Measurements from ENCODE around the gene PHTF2. TPM values are rescaled to one million over a fixed set of nuclear protein-coding genes. Genes with fewer than 3 reads are reported as not detected.

The PHTF2 gene
- total and polyA plus RNA-seq, 10 of the 15 experiments (the other 5 are each of a cell fraction or from before 2014, with no cell fraction given): 12.9 to 41.8 (median 27.0) TPM

DNA sequence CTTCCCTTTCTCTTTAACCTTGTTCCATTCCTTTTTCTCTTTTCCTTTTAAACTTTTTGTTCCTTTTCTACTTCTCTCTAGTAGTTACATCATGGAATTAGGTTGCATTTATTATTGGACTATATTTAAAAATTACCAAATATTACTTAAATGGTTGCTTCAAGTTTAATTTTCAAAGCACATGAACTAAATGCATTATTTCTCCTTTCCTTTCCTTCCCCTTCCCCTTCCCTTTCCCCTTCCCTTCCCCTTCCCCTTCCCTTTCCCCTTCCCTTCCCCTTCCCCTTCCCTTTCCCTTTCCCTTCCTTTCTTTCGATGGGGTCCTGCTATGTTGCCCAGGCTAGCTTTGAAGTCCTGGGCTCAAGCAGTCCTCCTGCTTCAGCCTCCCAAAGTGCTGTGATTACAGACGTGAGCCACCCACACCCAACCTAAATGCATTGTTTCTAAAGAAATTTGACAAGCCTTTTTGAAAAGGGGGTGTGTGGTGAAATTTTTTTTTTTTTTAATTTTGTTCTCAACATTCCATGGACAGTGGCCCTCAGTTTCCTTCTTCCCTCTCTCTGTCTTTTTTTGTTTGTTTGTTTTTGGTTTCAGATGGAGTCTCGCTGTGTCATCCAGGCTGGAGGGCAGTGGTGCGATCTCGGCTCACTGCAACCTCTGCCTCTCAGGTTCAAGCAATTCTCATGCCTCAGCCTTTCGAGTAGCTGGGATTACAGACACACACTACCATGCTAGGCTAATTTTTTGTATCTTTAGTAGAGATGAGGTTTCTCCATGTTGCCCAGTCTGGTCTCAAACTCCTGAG lies 31.6 kb upstream of the PHTF2 start:
- no peak overlapping the region for H2AFZ ChIP-seq (ENCODE audit: control insufficient read depth, low read depth, low read length)
- BruUV-seq (replicated peaks): no TSS peak
- peaks cover 16% of the 10 kb centered on the region for H3K79me2 ChIP-seq (ENCODE audit: control insufficient read depth, insufficient read depth, low read length)
- H3K9ac ChIP-seq (ENCODE audit: control insufficient read depth, insufficient read depth, low read length): no peak overlapping the region
- intact Hi-C loops (cut with micrococcal nuclease; ENCODE audit: unreplicated experiment) (no loop called here), in situ Hi-C loops (cut with MboI) (no loop called here)
- no peak for ATAC-seq
- SMC1A ChIA-PET (ENCODE audit: uncharacterized antibody, unreplicated experiment): interaction anchor here (0.6 to 2.0 kb wide), 4 partner anchors 10 to 266 kb away, joined by 3 to 6 read pairs (median 4); no protein-coding TSS in a partner anchor
- no peaks in the 10 kb centered on the region for H4K20me1 ChIP-seq (ENCODE audit: control insufficient read depth, insufficient read depth)
- WGBS (ENCODE audit: insufficient coverage, insufficient replicate concordance, low lambda C conversion rate, missing lambda C conversion rate): 89% methylated on average over 5 of the region's 6 CpGs
- H3K4me2 ChIP-seq (ENCODE audit: control insufficient read depth, insufficient read depth): no peak overlapping the region
- POLR2A ChIA-PET: interaction anchor here (0.6 to 0.7 kb wide), 2 partner anchors 131 to 180 kb away, joined by 3 to 7 read pairs; no protein-coding TSS in a partner anchor
- H3K4me1 ChIP-seq (ENCODE audit: control insufficient read depth, insufficient read depth, low read length): no peaks in the 10 kb centered on the region
- H3K27me3 ChIP-seq (replicated peaks in 1 of 2; ENCODE audit: control insufficient read depth in 2 of 2, insufficient read depth in 2 of 2, low read length in 1 of 2): no peaks in the 10 kb centered on the region
- no peak overlapping the region for H3K4me3 ChIP-seq
- H3K27ac ChIP-seq (ENCODE audit: control insufficient read depth, insufficient read depth): no peak overlapping the region
- RAD21 ChIA-PET (ENCODE audit: unreplicated experiment): interaction anchor here (1.1 to 1.4 kb wide), 2 partner anchors 113 to 115 kb away, joined by 3 to 5 read pairs; no protein-coding TSS in a partner anchor
- CTCF ChIA-PET: interaction anchor here (0.8 to 2.3 kb wide), 2 partner anchors 115 to 169 kb away, joined by 6 to 14 read pairs; no protein-coding TSS in a partner anchor
- no peaks in the 10 kb centered on the region for H3K9me3 ChIP-seq (replicated peaks; ENCODE audit: control insufficient read depth, insufficient read depth, low read length)
- peaks cover 0 to 2% of the 10 kb centered on the region in 2 experiments; a peak in 2 of 4 replicates for H3K36me3 ChIP-seq (ENCODE audit: control insufficient read depth in 2 of 2, insufficient read depth in 2 of 2, low read length in 1 of 2)
- FAIRE-seq: no peak
- no peak for DNase-seq (ENCODE audit: low read depth, low spot score)
- TF ChIP-seq ZNF24 (IDR thresholded peaks at IDR 0.05): no peak
- TF ChIP-seq, protein P1, sequence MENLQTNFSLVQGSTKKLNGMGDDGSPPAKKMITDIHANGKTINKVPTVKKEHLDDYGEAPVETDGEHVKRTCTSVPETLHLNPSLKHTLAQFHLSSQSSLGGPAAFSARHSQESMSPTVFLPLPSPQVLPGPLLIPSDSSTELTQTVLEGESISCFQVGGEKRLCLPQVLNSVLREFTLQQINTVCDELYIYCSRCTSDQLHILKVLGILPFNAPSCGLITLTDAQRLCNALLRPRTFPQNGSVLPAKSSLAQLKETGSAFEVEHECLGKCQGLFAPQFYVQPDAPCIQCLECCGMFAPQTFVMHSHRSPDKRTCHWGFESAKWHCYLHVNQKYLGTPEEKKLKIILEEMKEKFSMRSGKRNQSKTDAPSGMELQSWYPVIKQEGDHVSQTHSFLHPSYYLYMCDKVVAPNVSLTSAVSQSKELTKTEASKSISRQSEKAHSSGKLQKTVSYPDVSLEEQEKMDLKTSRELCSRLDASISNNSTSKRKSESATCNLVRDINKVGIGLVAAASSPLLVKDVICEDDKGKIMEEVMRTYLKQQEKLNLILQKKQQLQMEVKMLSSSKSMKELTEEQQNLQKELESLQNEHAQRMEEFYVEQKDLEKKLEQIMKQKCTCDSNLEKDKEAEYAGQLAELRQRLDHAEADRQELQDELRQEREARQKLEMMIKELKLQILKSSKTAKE (IDR thresholded peaks at IDR 0.05; ENCODE audit: low read depth, poor library complexity, severe bottlenecking): no peak
- TF ChIP-seq PML (IDR thresholded peaks at IDR 0.05; ENCODE audit: low read length): no peak
- TF ChIP-seq, protein P2, sequence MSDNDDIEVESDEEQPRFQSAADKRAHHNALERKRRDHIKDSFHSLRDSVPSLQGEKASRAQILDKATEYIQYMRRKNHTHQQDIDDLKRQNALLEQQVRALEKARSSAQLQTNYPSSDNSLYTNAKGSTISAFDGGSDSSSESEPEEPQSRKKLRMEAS (IDR thresholded peaks at IDR 0.05; ENCODE audit: low read depth, low read length): no peak
- no peak for TF ChIP-seq TBL1XR1 (IDR thresholded peaks at IDR 0.05; ENCODE audit: low read depth, low read length)
- no peak for TF ChIP-seq CREM (IDR thresholded peaks at IDR 0.05; ENCODE audit: low read depth)
- TF ChIP-seq SMAD5 (IDR thresholded peaks at IDR 0.05; ENCODE audit: low read depth): no peak
- TF ChIP-seq, protein P3, sequence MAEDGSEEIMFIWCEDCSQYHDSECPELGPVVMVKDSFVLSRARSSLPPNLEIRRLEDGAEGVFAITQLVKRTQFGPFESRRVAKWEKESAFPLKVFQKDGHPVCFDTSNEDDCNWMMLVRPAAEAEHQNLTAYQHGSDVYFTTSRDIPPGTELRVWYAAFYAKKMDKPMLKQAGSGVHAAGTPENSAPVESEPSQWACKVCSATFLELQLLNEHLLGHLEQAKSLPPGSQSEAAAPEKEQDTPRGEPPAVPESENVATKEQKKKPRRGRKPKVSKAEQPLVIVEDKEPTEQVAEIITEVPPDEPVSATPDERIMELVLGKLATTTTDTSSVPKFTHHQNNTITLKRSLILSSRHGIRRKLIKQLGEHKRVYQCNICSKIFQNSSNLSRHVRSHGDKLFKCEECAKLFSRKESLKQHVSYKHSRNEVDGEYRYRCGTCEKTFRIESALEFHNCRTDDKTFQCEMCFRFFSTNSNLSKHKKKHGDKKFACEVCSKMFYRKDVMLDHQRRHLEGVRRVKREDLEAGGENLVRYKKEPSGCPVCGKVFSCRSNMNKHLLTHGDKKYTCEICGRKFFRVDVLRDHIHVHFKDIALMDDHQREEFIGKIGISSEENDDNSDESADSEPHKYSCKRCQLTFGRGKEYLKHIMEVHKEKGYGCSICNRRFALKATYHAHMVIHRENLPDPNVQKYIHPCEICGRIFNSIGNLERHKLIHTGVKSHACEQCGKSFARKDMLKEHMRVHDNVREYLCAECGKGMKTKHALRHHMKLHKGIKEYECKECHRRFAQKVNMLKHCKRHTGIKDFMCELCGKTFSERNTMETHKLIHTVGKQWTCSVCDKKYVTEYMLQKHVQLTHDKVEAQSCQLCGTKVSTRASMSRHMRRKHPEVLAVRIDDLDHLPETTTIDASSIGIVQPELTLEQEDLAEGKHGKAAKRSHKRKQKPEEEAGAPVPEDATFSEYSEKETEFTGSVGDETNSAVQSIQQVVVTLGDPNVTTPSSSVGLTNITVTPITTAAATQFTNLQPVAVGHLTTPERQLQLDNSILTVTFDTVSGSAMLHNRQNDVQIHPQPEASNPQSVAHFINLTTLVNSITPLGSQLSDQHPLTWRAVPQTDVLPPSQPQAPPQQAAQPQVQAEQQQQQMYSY (CRISPR knock-in tag; IDR thresholded peaks at IDR 0.05): no peak
- TF ChIP-seq EP300 (IDR thresholded peaks at IDR 0.05; ENCODE audit: borderline replicate concordance in 1 of 2, control insufficient read depth in 1 of 2, low read depth in 2 of 2, low read length in 2 of 2): no peak
- TF ChIP-seq, protein P4, sequence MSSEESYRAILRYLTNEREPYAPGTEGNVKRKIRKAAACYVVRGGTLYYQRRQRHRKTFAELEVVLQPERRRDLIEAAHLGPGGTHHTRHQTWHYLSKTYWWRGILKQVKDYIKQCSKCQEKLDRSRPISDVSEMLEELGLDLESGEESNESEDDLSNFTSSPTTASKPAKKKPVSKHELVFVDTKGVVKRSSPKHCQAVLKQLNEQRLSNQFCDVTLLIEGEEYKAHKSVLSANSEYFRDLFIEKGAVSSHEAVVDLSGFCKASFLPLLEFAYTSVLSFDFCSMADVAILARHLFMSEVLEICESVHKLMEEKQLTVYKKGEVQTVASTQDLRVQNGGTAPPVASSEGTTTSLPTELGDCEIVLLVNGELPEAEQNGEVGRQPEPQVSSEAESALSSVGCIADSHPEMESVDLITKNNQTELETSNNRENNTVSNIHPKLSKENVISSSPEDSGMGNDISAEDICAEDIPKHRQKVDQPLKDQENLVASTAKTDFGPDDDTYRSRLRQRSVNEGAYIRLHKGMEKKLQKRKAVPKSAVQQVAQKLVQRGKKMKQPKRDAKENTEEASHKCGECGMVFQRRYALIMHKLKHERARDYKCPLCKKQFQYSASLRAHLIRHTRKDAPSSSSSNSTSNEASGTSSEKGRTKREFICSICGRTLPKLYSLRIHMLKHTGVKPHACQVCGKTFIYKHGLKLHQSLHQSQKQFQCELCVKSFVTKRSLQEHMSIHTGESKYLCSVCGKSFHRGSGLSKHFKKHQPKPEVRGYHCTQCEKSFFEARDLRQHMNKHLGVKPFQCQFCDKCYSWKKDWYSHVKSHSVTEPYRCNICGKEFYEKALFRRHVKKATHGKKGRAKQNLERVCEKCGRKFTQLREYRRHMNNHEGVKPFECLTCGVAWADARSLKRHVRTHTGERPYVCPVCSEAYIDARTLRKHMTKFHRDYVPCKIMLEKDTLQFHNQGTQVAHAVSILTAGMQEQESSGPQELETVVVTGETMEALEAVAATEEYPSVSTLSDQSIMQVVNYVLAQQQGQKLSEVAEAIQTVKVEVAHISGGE (CRISPR knock-in tag; IDR thresholded peaks at IDR 0.05): no peak
- no peak for TF ChIP-seq SUZ12 (IDR thresholded peaks at IDR 0.05; ENCODE audit: unreplicated experiment)
